HT1080 (cell line): ENCODE measurements around the gene ADAM29. TPM values are rescaled to one million over a fixed set of nuclear protein-coding genes. Genes with fewer than 3 reads are reported as not detected.
"Not testable (repeated sequence)": the region's sequence is repeated elsewhere in the genome, so short reads cannot be mapped to it uniquely, and the experiment has no call there.

Experiments used
- DNase-seq: peaks from one replicate; pipeline ENCODE4 v3.0.0-alpha.2; 2015; ENCODE audit warnings: low read depth
- small RNA-seq: library from RNA; depleted of rRNA; stranded (forward); fragments of <200 nt; gene quantifications from one replicate; pipeline ENCODE3, GENCODE V24; 2014
- total RNA-seq: library from RNA; depleted of rRNA; stranded (reverse); fragments of >200 nt; shearing (Covaris generic); gene quantifications from 2 replicates; pipeline ENCODE4 v1.2.3, GENCODE V29; 2014; rRNA removed

ADAM29 gene
- total RNA-seq, 1 experiment from 2014 or later: not detected

DNA sequence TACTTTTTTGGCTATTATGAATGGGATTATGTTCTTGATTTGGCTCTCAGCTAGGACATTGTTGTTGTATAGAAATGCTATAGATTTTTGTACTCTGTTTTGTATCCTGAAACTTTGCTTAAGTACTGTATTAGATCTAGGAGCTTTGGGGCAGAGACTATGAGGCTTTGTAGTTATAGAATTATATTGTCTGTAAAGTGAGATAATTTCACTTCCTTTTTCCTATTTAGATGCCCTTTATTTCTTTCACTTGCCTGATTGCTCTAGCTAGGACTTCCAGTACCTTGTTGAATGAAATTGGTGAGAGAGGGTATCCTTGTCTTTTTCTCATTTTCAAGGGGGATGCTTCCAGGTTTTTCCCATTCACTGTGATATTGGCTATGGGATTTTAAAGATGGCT, 28.1 kb downstream of the ADAM29 start:
- no peak for DNase-seq

DNA sequence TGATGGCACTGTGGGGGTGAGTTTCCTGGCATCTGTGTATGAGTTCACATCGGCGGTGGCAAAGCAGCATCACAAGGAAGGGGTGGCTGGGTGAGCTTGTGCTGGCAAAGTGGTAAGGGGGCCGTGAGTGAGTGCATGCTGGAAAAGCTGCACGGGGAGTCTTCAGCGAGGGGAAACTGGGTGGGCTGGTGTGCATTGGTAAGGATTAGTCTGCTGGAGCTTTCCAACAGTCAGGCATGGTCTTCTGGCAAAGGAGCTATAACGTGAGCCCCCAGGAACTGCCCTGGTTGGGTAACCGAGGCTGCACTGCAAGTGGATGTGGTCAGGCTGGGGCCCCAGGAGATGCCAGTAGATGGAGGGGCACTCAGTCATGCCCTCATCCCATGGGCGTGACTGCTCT, 30.7 kb downstream of the ADAM29 start:
- no peak for DNase-seq

DNA sequence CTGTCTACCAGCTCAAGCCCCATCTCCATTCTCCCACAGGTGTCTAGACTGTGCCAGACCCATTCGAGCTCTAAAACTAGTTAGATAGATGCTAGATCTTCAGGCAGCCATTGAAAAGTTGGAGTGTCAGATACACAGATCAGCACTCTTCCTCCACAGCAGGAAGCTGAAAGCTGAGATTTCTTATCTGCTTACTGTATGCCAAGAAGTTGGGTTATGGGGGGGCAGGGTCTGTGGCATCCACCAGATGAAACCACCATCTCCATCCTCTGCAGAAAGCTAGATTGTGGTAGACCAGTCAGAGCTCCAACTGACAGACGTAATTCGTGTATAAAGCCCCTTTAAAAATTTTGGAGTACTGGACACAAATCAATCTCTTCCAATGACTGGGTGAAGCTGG, 54.8 kb downstream of the ADAM29 start:
- DNase-seq: no peak

DNA sequence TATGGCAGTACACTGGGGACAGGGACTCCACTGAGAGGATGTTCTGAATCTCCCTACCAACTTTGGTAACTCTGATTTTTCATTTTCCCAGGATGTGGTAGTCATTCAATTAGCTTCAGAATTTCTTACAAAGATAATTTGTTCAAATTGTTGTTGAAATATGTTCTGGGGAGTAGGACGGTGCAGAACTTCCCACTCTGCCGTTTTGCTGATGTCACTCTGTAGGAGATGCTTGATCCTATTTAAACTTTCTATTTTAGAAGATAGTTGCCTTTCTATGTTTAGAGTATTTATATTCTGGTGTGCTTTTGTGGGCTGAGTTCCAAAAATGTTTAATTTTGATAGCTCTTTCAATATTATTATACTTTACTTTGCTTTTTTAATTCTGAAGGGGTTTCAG, 55.2 kb downstream of the ADAM29 start:
- no peak for DNase-seq

DNA sequence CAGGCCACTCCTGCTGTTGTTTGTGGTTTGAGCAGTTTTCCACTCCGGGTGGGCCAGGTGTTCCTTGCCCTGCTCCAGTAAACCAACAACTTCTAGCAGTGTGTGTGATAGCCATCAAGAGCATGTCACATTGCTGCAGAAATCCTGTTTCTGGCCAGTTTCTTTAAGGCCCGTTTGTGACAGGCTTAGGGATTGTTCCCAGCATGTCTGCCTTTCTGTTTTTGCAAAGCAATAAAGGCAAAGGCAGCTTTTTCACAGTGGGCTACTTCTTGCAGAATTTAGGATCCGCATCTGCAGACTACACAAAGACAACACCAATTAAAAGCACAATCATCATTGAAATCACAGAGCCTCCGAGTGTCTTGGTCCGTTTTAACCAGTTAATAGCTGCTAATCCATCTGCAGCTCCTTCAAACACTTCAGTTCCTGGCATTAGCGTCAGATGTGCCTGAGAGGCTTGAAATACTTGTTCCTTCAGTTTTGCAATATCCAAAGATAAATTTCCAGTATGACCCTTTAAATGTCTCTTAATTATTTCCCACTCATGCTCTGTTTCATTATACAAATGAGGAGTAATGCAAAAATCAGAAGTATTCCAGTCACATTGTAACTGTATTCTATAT, 65.1 kb downstream of the ADAM29 start:
- no peak for DNase-seq

DNA sequence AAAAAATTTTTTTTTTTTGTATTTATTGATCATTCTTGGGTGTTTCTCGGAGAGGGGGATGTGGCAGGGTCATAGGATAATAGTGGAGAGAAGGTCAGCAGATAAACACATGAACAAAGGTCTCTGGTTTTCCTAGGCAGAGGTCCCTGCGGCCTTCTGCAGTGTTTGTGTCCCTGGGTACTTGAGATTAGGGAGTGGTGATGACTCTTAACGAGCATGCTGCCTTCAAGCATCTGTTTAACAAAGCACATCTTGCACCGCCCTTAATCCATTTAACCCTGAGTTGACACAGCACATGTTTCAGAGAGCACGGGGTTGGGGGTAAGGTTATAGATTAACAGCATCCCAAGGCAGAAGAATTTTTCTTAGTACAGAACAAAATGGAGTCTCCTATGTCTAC, 65.7 kb downstream of the ADAM29 start:
- DNase-seq: not testable (repeated sequence)

DNA sequence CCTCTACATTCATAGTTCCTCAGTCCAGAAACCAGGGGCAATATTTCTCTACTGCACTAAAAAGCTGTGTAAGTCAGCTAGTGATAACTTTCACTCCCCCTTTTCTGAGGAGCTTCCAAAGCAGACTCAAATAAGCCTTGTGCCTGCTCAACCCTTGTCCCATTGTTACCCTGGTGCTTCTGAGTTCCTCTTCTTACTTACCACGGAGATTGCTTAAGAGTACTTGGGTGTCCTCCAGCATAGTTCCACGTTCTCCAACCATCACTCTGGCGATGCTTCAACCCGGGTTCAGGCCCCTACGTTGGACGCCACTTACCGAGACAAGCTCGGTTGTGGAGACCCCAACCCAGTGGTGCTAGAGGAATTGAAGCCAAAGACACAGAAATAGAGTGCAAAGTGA, 71.6 kb downstream of the ADAM29 start:
- no peak for DNase-seq

DNA sequence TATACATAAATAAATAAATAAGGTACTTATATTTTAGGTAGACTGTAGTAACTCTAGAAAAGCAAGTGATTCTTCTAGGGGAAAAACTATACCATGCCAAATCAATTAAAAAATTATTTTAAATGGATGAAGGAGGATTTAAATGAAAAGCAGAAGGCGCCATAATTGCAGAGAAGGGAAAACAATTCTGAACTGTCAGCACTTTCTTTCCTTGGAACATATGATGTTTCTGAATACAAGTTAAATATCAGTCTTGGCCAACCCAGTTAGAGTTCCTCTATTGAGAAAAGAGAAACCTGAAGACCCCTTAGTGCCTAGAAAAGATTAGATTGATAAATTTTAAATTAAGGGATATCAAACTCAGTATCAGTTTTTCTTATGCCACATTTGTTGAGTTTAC, 75.8 kb downstream of the ADAM29 start:
- DNase-seq: no peak

DNA sequence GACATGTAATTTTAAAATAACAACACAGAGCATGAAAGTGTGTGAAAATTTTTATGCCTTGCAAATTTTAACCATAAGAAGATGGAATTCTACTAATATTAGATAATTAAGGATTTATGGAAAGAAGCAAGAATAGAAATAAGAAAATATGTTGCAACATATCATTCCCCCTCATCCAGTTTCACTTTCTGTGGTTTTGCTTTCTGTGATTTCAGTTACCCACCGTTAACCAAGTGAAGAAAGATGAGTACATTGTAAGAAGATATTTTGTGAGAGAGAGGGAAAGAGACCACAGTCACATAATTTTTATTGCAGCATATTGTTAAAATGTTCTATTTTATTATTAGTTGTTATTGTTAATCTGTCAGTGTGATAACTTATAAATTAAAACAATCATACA, 77.9 kb downstream of the ADAM29 start:
- DNase-seq: no peak

DNA sequence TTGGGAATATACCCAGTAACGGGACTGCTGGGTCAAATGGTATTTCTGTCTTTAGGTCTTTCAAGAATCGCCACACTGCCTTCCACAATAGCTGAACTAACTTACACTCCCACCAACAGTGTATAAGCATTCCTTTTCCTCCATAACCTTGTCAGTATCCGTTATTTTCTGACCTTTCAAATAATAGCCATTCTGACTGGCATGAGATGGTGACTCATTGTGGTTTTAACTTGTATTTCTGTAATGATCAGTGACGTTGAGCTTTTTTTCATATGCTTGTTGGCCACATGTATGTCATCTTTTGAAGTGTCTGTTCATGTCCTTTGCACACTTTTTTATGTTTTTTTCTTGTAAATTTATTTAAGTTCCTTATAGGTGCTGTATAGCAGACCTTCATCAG, 81.2 kb downstream of the ADAM29 start:
- DNase-seq: peak; percentile 86

DNA sequence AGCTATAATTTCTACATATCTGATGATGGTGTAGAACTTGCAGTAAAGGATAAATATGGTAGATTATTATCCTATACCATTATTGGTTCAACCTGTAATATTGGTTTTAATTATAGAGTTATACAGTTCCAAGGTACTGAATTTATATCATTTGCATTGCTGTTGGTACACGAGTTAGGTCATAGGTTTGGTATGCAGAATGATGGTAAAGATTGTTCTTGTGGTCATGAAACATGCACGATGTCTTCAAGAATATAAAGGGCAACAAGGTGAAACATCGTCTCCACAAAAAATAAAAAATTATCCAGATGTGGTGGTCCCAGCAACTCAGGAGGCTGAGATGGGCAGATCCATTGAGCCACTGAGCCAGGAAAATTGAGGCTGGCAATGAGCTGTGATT, 99.6 kb downstream of the ADAM29 start:
- no peak for DNase-seq

DNA sequence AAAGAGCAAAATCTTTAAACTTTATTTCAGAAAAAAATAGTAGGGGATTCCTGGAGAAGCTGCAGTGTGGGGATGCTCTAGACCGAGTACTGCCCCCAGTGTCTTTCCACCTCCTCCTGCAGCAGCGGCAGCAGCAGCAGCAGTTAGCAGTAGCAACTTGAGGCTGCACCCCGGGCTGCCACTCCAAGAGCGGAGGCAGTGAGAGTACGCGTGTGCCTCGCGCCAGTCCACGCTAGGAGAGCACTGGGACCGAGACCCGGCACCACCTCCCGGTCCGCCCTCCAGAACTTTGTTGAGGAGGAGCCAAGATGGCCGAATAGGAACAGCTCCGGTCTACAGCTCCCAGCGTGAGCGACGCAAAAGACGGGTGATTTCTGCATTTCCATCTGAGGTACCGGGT, 101.3 kb downstream of the ADAM29 start:
- not testable (repeated sequence) for DNase-seq

Small RNAs within 50 kb of the gene (small RNA-seq; reads per million reads assigned to genes)
- not detected for gene AC105914.1

Other genes starting within 250 kb of the ADAM29 start
- not detected in 2 replicates for gene GLRA3, start 89.1 kb upstream of the ADAM29 start, total RNA-seq